ENCODE data around the gene ANXA6. TPM values are rescaled to one million over a fixed set of nuclear protein-coding genes. Genes with fewer than 3 reads are reported as not detected.

Gene ANXA6
- total RNA-seq, 1 experiment from 2014 or later = 331 TPM

DNA sequence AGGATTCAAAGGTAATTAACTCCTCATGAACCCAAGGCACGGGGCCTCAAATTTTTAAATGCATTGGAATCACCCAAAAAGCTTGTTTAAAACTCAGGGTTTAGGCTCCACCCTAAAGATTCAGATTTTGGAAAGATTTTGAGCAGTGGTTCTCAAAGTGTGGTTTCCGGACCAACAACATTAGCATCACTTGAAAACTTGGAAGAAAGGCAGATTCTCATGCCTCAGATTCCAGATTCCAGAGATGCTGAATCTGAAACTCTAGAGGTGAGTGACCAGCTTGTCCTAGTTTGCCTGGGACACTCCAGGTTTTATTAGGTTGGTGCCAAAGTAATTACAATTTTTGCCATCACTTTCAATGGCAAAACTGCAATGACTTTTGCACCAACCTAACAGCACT is 52.0 kb downstream of the ANXA6 start:
- peaks cover 92% of the 10 kb centered on the region for H3K36me3 ChIP-seq
- H3K9me3 ChIP-seq = no peaks in the 10 kb centered on the region
- no peak overlapping the region for H3K4me3 ChIP-seq
- no peaks in the 10 kb centered on the region for H3K27me3 ChIP-seq
- no peak for DNase-seq

DNA sequence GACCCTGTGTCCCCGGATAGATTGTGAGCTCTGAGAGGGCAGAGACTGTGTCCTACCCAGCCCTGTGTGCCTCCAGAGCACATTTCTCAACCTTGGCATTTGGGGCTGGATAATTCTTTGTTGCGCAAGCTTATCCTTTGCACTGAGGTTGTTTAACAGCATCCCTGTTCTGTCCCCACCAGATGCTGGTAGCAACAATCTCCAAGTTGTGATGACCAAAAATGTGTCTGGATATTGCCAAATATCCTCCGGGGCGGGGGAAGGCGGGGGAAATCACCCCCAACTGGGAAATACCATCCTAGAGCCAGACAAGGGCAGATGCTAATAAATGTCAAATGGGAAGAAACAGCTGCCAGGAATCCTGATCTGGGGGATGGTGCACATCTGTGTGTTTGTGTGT is 52.8 kb downstream of the ANXA6 start:
- H3K36me3 ChIP-seq = peaks cover 90% of the 10 kb centered on the region
- DNase-seq = no peak

DNA sequence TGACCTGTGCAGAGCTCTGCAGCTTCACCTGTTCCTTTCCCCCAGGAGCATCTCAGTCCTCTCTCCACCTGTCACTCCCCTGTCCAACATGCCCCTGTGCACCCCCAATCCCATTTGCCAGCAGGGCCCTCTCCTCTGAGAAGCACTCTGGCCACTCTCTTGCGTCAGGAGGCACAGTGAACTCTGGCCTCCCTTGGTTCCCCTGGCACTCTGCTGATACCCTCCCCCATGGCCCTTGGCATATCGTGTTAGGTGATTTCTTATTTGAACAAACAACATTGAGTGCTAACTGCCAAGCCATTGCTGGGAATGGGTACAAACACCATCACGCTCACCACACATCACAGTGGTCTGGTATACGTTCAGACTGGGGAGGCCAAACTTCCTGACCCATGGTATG is 55.8 kb downstream of the ANXA6 start:
- peaks cover 64% of the 10 kb centered on the region for H3K36me3 ChIP-seq
- H3K27me3 ChIP-seq = no peaks in the 10 kb centered on the region
- no peak overlapping the region for H3K4me3 ChIP-seq
- no peaks in the 10 kb centered on the region for H3K9me3 ChIP-seq
- no peak for DNase-seq

More for the DNA sequence above, 52.8 kb downstream of the ANXA6 start:
- no peaks in the 10 kb centered on the region for H3K27me3 ChIP-seq
- no peak overlapping the region for H3K4me3 ChIP-seq
- H3K9me3 ChIP-seq = no peaks in the 10 kb centered on the region

DNA sequence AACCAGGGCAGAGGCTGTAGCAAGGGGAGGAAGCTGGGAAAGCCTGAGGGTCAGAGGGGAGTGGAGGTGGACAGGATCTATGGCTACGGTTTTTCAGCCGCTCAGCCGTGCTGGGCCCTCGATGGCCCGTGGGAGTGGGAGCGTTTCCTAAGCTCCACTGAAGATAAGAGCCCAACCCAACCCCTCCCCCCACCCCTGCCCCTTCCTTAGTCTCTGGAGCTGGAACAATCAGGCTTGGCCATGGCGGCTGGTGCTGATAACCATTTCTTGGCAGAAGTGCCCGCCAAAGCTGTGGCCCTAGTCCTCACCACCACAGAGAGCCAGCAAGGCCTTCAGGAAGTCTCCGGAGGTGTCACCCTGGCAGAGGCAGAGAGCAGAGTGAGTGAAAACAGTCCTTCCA is 56.4 kb downstream of the ANXA6 start:
- Histone ChIP-seq H3K9me3 (no peaks in the 10 kb centered on the region), H3K4me3 (no peak overlapping the region), H3K27me3 (no peaks in the 10 kb centered on the region), H3K36me3 (peaks cover 60% of the 10 kb centered on the region)
- DNase-seq = no peak

DNA sequence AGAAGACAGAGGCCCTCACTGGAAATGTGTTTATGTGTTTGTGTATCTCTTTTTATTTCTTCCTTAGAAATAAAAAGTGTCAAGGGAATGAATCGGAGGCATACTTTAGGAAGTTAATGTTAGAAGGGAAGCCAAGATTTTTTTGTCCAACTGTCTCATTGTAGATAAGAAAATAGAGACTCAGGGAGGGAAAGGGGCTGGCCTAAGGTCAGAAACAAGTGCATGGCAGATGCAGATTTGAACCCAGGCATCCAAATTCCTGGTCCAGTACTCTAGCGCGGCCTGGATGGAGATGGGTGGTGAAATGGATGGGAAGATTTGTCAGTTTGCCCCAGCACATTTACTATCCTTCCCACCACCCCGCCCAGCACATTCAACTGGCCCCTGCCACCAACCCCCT is 56.9 kb downstream of the ANXA6 start:
- no peak overlapping the region for H3K4me3 ChIP-seq
- no peak for DNase-seq
- peaks cover 55% of the 10 kb centered on the region for H3K36me3 ChIP-seq
- no peaks in the 10 kb centered on the region for H3K9me3 ChIP-seq
- no peaks in the 10 kb centered on the region for H3K27me3 ChIP-seq

GRCh38 chr5:151098768-151099121 is 58.8 kb downstream of the ANXA6 start:
- no peaks in the 10 kb centered on the region for H3K27me3 ChIP-seq
- no peaks in the 10 kb centered on the region for H3K9me3 ChIP-seq
- H3K36me3 ChIP-seq = peaks cover 36% of the 10 kb centered on the region
- DNase-seq = no peak
- no peak overlapping the region for H3K4me3 ChIP-seq

GRCh38 chr5:151097820-151098767 is 59.5 kb downstream of the ANXA6 start:
- no peaks in the 10 kb centered on the region for H3K27me3 ChIP-seq
- DNase-seq = no peak
- H3K4me3 ChIP-seq = no peak overlapping the region
- H3K9me3 ChIP-seq = no peaks in the 10 kb centered on the region
- H3K36me3 ChIP-seq = peaks cover 29% of the 10 kb centered on the region

- no peak for DNase-seq
Measured at GRCh38 chr5:151097061-151097460, 60.5 kb downstream of the ANXA6 start.

DNA sequence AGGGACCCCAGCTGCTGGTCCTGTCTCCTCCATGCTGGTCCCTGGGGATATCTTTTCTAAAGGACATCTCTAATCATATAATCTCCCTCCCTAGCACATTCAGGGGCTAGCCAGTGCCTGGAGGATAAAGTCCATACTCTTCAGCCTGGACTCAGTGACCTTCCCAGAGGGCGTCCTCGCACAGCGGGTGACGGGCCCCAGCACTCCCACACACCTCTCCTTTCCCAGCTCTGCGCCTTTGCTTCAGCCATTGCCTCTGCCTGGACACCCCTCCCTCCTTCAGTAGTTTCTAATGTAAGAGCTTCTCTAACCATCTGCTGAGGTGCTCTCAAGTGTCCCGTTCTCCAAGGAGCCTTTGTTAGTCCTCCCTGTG is 61.6 kb downstream of the ANXA6 start:
- peaks cover 11% of the 10 kb centered on the region for H3K36me3 ChIP-seq
- no peak for DNase-seq
- H3K9me3 ChIP-seq = no peaks in the 10 kb centered on the region
- H3K27me3 ChIP-seq = no peaks in the 10 kb centered on the region
- H3K4me3 ChIP-seq = no peak overlapping the region

More at GRCh38 chr5:151097061-151097460, 60.5 kb downstream of the ANXA6 start:
- Histone ChIP-seq H3K9me3 (no peaks in the 10 kb centered on the region), H3K36me3 (peaks cover 19% of the 10 kb centered on the region), H3K27me3 (no peaks in the 10 kb centered on the region), H3K4me3 (no peak overlapping the region)

DNA sequence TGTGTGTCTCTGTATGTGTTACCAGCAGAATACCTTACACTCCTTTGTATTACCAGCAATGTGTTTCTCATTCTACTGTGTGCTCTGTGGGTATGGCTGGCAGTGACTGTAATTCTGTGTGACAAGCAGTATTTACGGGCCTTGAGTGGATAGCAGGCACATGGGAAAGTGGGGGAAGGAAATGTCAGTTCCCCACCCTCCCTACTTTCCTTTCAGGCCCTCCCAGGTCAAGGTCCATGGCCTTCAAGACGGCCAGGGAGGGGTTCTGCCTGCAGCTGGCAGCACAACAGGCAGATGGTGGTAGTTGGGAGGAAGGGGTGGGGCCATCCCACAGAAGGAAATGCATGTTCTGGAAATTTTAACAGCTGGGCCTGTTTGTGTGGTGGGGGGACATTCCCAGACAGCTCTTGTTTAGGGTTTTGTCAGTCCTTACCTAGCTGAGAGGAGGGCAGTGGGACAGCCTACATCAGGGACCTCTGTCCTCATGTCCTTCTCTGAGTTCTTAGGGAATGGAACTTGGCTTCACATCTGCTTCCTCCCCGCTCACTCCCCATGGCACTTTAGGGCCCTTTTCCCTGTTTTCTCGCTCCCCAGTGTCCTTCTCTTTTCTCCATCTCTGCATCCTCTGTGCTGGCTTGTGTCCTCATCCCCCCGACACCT is 62.1 kb downstream of the ANXA6 start:
- DNase-seq = peak; percentile 39
- no peaks in the 10 kb centered on the region for H3K9me3 ChIP-seq
- peaks cover 9% of the 10 kb centered on the region for H3K36me3 ChIP-seq
- H3K27me3 ChIP-seq = no peaks in the 10 kb centered on the region
- H3K4me3 ChIP-seq = no peak overlapping the region

DNA sequence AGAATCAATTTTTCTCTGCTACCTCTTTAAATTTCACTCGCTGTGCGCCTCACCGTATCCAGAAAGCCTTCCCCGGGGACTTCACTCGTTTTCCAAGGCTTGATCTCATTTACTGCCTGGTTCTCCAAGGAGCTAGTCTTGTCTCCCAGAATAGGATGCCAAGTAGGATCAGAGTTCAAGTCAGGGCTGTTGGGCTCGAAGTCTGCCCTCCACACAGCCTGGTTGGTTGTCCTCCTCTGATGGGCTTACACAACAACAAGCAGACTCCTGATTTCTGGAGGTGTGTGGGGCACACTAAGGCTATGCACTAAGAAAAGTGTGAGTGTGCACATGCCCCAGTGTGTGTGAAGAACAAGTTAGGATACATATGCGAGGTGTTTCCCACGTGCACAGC is 62.7 kb downstream of the ANXA6 start:
- no peaks in the 10 kb centered on the region for H3K27me3 ChIP-seq
- H3K36me3 ChIP-seq = 0 out of 2 replicates have a peak, but pooled peaks cover 4% of the 10 kb centered on the region
- DNase-seq = no peak
- no peak overlapping the region for H3K4me3 ChIP-seq
- no peaks in the 10 kb centered on the region for H3K9me3 ChIP-seq

DNA sequence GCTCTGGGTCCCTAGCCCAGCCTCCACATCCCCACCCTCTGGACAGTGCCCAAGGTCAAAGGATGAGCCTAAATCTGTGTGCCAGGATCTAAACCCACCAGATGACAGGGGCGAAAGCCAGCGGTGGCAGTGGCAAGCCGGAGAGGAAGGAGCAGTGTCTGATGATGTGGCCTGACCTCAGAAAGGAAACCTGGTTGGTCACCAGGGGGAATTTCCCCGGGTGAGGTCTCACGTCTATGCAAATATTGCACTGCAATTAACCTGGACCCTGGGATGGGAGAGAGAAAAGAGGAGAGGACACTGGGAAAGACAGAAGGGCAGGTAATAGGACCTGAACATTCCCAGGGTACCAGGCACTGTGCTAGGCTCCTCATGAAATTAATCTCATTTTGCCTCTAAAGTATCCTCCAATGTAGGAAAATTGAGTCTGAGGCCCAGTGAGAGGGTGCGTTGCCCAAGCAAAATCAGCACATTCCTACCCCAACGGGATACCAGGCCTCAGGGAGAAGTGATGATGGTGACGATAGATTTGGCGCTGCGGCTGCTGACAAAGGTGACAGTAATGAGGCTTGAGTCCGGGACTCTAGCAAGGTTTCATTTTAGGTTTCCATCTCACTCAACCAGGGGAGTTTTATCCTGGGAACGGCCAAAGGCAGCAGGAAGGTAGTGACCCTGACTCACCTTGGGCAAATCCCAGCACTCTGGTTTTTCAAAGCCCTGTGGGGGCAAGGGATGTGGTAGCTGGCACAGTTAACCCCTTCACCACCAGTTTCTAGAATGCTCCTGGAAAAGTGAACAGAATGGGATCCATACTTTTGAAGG is 63.3 kb downstream of the ANXA6 start:
- Histone ChIP-seq H3K27me3 (no peaks in the 10 kb centered on the region), H3K36me3 (no peaks in the 10 kb centered on the region), H3K9me3 (no peaks in the 10 kb centered on the region), H3K4me3 (no peak overlapping the region)
- DNase-seq = peak; percentile 29

GRCh38 chr5:151093476-151093889 is 64.1 kb downstream of the ANXA6 start:
- H3K27me3 ChIP-seq = no peaks in the 10 kb centered on the region
- H3K36me3 ChIP-seq = no peaks in the 10 kb centered on the region
- H3K4me3 ChIP-seq = no peak overlapping the region
- H3K9me3 ChIP-seq = no peaks in the 10 kb centered on the region
- DNase-seq = peak; percentile 77

DNA sequence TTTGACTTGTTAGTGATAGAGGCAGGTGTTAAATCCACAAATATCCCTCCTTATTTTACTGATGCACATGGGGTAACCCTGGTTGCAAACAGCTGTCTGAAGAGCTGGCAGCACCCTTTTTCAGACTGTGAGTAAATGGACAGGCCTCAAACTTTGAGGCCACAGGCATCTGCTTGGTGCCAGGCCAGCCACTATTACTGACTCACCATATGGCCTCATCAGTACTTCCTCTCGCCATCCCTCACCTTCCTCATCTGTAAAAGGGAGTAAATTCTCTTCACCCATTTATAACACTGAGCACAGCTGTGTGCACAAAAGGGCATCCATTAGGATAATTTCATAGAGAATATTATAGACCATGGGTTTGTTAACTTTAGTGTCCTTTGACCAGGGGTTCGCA is 64.8 kb downstream of the ANXA6 start:
- no peak overlapping the region for H3K4me3 ChIP-seq
- no peaks in the 10 kb centered on the region for H3K9me3 ChIP-seq
- DNase-seq = peak; percentile 96
- no peaks in the 10 kb centered on the region for H3K27me3 ChIP-seq
- H3K36me3 ChIP-seq = no peaks in the 10 kb centered on the region

DNA sequence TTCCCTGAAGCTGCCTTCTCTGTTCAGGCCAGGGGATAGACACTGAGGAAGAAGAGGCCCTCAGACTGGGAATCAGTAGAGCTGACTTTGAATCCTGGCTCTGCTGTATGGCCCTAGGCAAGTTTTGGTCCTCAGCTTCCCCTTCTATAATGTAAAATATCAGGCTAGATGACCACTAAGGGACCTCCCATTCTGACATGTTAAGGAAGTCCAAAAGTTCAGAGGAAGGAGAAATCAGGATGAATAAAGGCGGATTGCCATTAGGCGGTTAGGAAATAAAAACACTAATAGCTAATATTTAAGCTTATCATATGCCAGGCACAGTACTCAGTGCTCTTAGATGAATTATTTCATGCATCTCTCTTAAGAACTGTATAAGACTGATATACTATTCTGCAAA is 67.9 kb downstream of the ANXA6 start:
- Histone ChIP-seq H3K27me3 (no peaks in the 10 kb centered on the region), H3K36me3 (no peaks in the 10 kb centered on the region), H3K4me3 (no peak overlapping the region), H3K9me3 (no peaks in the 10 kb centered on the region)
- DNase-seq = no peak

- no peak overlapping the region for H3K4me3 ChIP-seq
- no peaks in the 10 kb centered on the region for H3K36me3 ChIP-seq
- H3K27me3 ChIP-seq = no peaks in the 10 kb centered on the region
- no peak for DNase-seq
- no peaks in the 10 kb centered on the region for H3K9me3 ChIP-seq
Measured at GRCh38 chr5:151088986-151089385, 68.6 kb downstream of the ANXA6 start.

GRCh38 chr5:151087486-151087885 is 70.1 kb downstream of the ANXA6 start:
- no peaks in the 10 kb centered on the region for H3K9me3 ChIP-seq
- H3K4me3 ChIP-seq = no peak overlapping the region
- H3K27me3 ChIP-seq = no peaks in the 10 kb centered on the region
- H3K36me3 ChIP-seq = no peaks in the 10 kb centered on the region
- no peak for DNase-seq

Data from MG63 (cell line).